22Rv1 (cell line): ENCODE measurements around the gene ATP8B3.

Source experiments
- ZFX ChIP-seq: fragments of 450-650 bp; IDR thresholded peaks from 2 replicates; pipeline ENCODE4 v1.6.1; 2017; ENCODE audit warnings: antibody characterized with exemption, borderline replicate concordance
- TF ChIP-seq, protein P1 (sequence below): fragments of 450-650 bp; IDR thresholded peaks from 2 replicates; pipeline ENCODE4 v1.5.1; 2017; ENCODE audit warnings: mild to moderate bottlenecking

DNA sequence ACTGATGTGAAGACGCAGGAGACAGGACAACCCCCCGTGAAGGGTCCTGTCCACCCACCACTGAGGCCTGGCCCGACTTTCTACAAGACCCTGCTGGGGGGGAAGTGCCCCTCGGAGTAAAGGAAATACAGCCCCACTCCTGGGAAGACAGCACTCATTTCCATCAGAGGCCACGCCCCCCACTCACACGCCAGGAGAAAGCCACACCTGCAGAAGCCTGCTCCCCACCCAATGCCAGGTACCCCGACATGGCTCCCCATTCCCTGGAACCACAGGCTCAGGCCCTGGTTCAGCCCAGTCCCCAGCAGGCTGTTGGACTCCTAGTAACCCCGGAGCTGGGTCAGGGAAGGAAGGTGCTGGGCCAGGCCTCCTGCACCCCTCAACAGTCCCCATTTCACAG, 10.9 kb upstream of the ATP8B3 start:
- TF ChIP-seq, protein P1, sequence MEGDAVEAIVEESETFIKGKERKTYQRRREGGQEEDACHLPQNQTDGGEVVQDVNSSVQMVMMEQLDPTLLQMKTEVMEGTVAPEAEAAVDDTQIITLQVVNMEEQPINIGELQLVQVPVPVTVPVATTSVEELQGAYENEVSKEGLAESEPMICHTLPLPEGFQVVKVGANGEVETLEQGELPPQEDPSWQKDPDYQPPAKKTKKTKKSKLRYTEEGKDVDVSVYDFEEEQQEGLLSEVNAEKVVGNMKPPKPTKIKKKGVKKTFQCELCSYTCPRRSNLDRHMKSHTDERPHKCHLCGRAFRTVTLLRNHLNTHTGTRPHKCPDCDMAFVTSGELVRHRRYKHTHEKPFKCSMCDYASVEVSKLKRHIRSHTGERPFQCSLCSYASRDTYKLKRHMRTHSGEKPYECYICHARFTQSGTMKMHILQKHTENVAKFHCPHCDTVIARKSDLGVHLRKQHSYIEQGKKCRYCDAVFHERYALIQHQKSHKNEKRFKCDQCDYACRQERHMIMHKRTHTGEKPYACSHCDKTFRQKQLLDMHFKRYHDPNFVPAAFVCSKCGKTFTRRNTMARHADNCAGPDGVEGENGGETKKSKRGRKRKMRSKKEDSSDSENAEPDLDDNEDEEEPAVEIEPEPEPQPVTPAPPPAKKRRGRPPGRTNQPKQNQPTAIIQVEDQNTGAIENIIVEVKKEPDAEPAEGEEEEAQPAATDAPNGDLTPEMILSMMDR = no peak
- TF ChIP-seq ZFX = no peak
